DMS53 (cell line): ENCODE measurements around the gene TPRG1L.

Experiments
- DNase-seq: peaks from one replicate; lab custom pipeline; 2025; lab: John Stamatoyannopoulos, UW

Gene TPRG1L

GRCh38 chr1:3593745-3594144, 31.1 kb upstream of the TPRG1L start:
- no peak for DNase-seq

- DNase-seq, result no peak
These were observed 30.0 kb upstream of the TPRG1L start for GRCh38 chr1:3594706-3595377.

- no peak for DNase-seq
These were observed 28.9 kb upstream of the TPRG1L start for GRCh38 chr1:3595949-3596348.

- no peak for DNase-seq
These were observed 27.9 kb upstream of the TPRG1L start for GRCh38 chr1:3596663-3597598.

- DNase-seq, result no peak
These were observed 27.2 kb upstream of the TPRG1L start for GRCh38 chr1:3597599-3597964.

- DNase-seq, result peak; percentile 21
These were observed 26.7 kb upstream of the TPRG1L start for GRCh38 chr1:3598051-3598491.

GRCh38 chr1:3598522-3599285, 26.1 kb upstream of the TPRG1L start:
- DNase-seq, result no peak

GRCh38 chr1:3599286-3599811, 25.5 kb upstream of the TPRG1L start:
- DNase-seq, result no peak

GRCh38 chr1:3599816-3600215, 25.0 kb upstream of the TPRG1L start:
- no peak for DNase-seq

GRCh38 chr1:3600354-3600753, 24.5 kb upstream of the TPRG1L start:
- DNase-seq, result no peak

GRCh38 chr1:3601743-3602142, 23.1 kb upstream of the TPRG1L start:
- DNase-seq, result no peak

GRCh38 chr1:3602375-3602774, 22.4 kb upstream of the TPRG1L start:
- DNase-seq, result no peak

GRCh38 chr1:3603156-3603555, 21.7 kb upstream of the TPRG1L start:
- no peak for DNase-seq

GRCh38 chr1:3603571-3604467, 21.0 kb upstream of the TPRG1L start:
- no peak for DNase-seq

GRCh38 chr1:3604468-3604974, 20.3 kb upstream of the TPRG1L start:
- DNase-seq, result no peak

- no peak for DNase-seq
These were observed 19.6 kb upstream of the TPRG1L start for GRCh38 chr1:3604997-3605823.

- no peak for DNase-seq
These were observed 17.8 kb upstream of the TPRG1L start for GRCh38 chr1:3606779-3607702.

- DNase-seq, result no peak
These were observed 17.1 kb upstream of the TPRG1L start for GRCh38 chr1:3607703-3608065.

GRCh38 chr1:3608154-3608553, 16.7 kb upstream of the TPRG1L start:
- DNase-seq, result no peak
